ENCODE measurements around the gene AP5M1. TPM values are rescaled to one million over a fixed set of nuclear protein-coding genes. Genes with fewer than 3 reads are reported as not detected.
"Not testable (repeated sequence)": the region's sequence is repeated elsewhere in the genome, so short reads cannot be mapped to it uniquely, and the experiment has no call there.

The AP5M1 gene
- total and polyA plus RNA-seq, 2 of the 4 experiments (the other 2 are of a cell fraction), result 16.1 to 28.3 TPM

DNA sequence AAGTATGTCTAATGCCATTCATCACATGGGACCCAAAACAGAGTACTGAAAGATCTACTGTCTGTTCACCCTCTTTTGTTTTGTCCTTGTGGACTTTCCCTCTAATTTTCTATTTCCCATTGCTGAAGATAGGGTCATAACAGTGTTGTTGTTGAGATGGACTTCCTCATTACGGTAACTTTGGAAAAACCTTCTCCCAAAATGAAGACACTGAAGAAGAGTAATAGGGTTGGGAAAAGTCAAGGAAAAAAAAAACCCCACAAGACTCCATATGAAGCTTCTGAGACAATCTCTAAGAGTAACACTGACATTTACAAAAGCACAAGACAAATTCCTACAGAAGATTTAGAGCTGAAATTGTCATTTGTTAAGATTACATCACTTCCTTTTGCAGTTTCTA lies 36.8 kb upstream of the AP5M1 start:
- no peak overlapping the region for H3K18ac ChIP-seq (ENCODE audit: low read depth, low read length)
- H3K23ac ChIP-seq (ENCODE audit: low read depth, low read length), result no peak overlapping the region
- no peaks in the 10 kb centered on the region for H3K4me1 ChIP-seq (ENCODE audit: control insufficient read depth, insufficient read depth, low read length)
- no peak overlapping the region for H3K14ac ChIP-seq (replicated peaks; ENCODE audit: low read depth, low read length)
- no peak overlapping the region for H3K4ac ChIP-seq (ENCODE audit: low read depth, low read length)
- no peaks in the 10 kb centered on the region for H3K9me1 ChIP-seq (ENCODE audit: insufficient read depth, low read length)
- H2BK20ac ChIP-seq (ENCODE audit: low read depth, low read length), result no peak overlapping the region
- ChIA-PET POLR2A (ENCODE audit: unreplicated experiment) (no interaction called here), CTCF (interaction anchor here (0.6 kb wide), 1 partner anchor 14 kb away, joined by 4 read pairs; no protein-coding TSS in a partner anchor)
- intact Hi-C loops (cut with micrococcal nuclease) (loop anchor here (2.0 kb wide), 1 partner anchor 13 kb away; no protein-coding TSS in a partner anchor), dilution Hi-C loops (cut with HindIII; ENCODE audit: low sequenced_read_pairs, unreplicated experiment) (no loop called here), in situ Hi-C loops (cut with MboI; ENCODE audit: low sequenced_read_pairs) (no loop called here)
- no peak overlapping the region for H3K9ac ChIP-seq (ENCODE audit: low read depth, low read length)
- H3K56ac ChIP-seq (ENCODE audit: extremely low read depth, insufficient read depth, low read length), result no peak overlapping the region
- H4K20me1 ChIP-seq (ENCODE audit: insufficient read depth, low read length), result no peaks in the 10 kb centered on the region
- H2AFZ ChIP-seq (replicated peaks; ENCODE audit: low read length, poor library complexity), result no peak overlapping the region
- no peak overlapping the region for H3K4me2 ChIP-seq (ENCODE audit: low read depth, low read length)
- H2BK120ac ChIP-seq (ENCODE audit: low read depth, low read length), result no peak overlapping the region
- H2AK5ac ChIP-seq (ENCODE audit: low read depth, low read length), result no peak overlapping the region
- H3K36me3 ChIP-seq (ENCODE audit: control insufficient read depth, insufficient read depth, low read length), result peaks cover 8% of the 10 kb centered on the region
- no peak overlapping the region for H3K4me3 ChIP-seq (ENCODE audit: insufficient read depth, low read depth, low read length)
- H2BK5ac ChIP-seq (ENCODE audit: low read depth, low read length, poor library complexity, severe bottlenecking), result no peak overlapping the region
- no peak overlapping the region for H4K8ac ChIP-seq (ENCODE audit: low read depth in 2 of 2, low read length in 2 of 2)
- no peak for DNase-seq
- H3K27me3 ChIP-seq (ENCODE audit: control insufficient read depth, insufficient read depth, low read length), result no peaks in the 10 kb centered on the region
- ATAC-seq (ENCODE audit: low read depth), result no peak
- no peak overlapping the region for H2BK15ac ChIP-seq (ENCODE audit: low read depth, low read length)
- H4K5ac ChIP-seq (ENCODE audit: low read depth, low read length), result no peak overlapping the region
- no peak overlapping the region for H3K27ac ChIP-seq (ENCODE audit: insufficient read depth, low read length)
- TF ChIP-seq MAZ (IDR thresholded peaks at IDR 0.05; ENCODE audit: borderline replicate concordance, low read depth, low read length) (no peak), MXI1 (IDR thresholded peaks at IDR 0.05; ENCODE audit: borderline replicate concordance, low read depth, low read length) (no peak), CEBPB (IDR thresholded peaks at IDR 0.05; ENCODE audit: low read depth, low read length) (no peak), RCOR1 (IDR thresholded peaks at IDR 0.05; ENCODE audit: insufficient replicate concordance, low read length) (no peak)
- TF ChIP-seq, protein P1, sequence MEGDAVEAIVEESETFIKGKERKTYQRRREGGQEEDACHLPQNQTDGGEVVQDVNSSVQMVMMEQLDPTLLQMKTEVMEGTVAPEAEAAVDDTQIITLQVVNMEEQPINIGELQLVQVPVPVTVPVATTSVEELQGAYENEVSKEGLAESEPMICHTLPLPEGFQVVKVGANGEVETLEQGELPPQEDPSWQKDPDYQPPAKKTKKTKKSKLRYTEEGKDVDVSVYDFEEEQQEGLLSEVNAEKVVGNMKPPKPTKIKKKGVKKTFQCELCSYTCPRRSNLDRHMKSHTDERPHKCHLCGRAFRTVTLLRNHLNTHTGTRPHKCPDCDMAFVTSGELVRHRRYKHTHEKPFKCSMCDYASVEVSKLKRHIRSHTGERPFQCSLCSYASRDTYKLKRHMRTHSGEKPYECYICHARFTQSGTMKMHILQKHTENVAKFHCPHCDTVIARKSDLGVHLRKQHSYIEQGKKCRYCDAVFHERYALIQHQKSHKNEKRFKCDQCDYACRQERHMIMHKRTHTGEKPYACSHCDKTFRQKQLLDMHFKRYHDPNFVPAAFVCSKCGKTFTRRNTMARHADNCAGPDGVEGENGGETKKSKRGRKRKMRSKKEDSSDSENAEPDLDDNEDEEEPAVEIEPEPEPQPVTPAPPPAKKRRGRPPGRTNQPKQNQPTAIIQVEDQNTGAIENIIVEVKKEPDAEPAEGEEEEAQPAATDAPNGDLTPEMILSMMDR (conservative IDR thresholded peaks at IDR 0.05; ENCODE audit: low read depth, low read length), result no peak
- no peak overlapping the region for H2AK9ac ChIP-seq (replicated peaks; ENCODE audit: low read depth, low read length, poor library complexity)
- BruUV-seq (replicated peaks), result no TSS peak
- 0 out of 4 replicates have a peak, but pooled peaks cover 0 to 3% of the 10 kb centered on the region in 2 experiments for H3K79me1 ChIP-seq (ENCODE audit: low read depth in 1 of 2, low read length in 2 of 2)
- H4K91ac ChIP-seq (ENCODE audit: insufficient read depth, low read depth, low read length), result no peak overlapping the region
- WGBS, 2 experiments (ENCODE audit: extremely low coverage in 2 of 2, insufficient read length in 1 of 2), result no CpG with 5 or more reads among the region's 1 CpG
- H3K9me3 ChIP-seq (ENCODE audit: control insufficient read depth, insufficient read depth, low read length), result no peaks in the 10 kb centered on the region

DNA sequence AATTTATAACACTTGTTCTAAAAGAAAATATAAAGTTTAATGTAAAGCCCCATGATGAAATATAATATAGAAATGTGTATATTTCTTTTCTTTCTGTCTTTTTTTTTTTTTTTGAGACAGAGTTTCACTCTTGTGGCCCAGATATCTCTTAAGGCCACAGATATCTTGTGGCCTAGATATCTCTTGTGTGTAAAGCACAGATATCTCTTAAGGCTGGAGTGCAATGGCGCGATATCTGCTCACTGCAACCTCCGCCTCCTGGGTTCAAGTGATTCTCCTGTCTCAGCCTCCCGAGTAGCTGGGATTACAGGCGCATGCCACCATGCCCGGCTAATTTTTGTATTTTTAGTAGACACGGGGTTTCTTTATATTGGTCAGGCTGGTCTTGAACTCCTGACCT lies 28.7 kb upstream of the AP5M1 start:
- H3K4ac ChIP-seq (ENCODE audit: low read depth, low read length); H3K23ac ChIP-seq (ENCODE audit: low read depth, low read length); H3K9me1 ChIP-seq (ENCODE audit: insufficient read depth, low read length); in situ Hi-C loops (cut with MboI; ENCODE audit: low sequenced_read_pairs); H2AFZ ChIP-seq (replicated peaks; ENCODE audit: low read length, poor library complexity); ATAC-seq (ENCODE audit: low read depth); H3K4me1 ChIP-seq (ENCODE audit: control insufficient read depth, insufficient read depth, low read length); H3K9ac ChIP-seq (ENCODE audit: low read depth, low read length); H3K4me3 ChIP-seq (ENCODE audit: insufficient read depth, low read depth, low read length); H3K56ac ChIP-seq (ENCODE audit: extremely low read depth, insufficient read depth, low read length); H3K9me3 ChIP-seq (ENCODE audit: control insufficient read depth, insufficient read depth, low read length); H2AK9ac ChIP-seq (replicated peaks; ENCODE audit: low read depth, low read length, poor library complexity); CTCF ChIA-PET; H4K8ac ChIP-seq (ENCODE audit: low read depth in 2 of 2, low read length in 2 of 2); dilution Hi-C loops (cut with HindIII; ENCODE audit: low sequenced_read_pairs, unreplicated experiment); H4K5ac ChIP-seq (ENCODE audit: low read depth, low read length); H4K20me1 ChIP-seq (ENCODE audit: insufficient read depth, low read length); POLR2A ChIA-PET (ENCODE audit: unreplicated experiment); BruUV-seq (replicated peaks); H3K27me3 ChIP-seq (ENCODE audit: control insufficient read depth, insufficient read depth, low read length); H2BK5ac ChIP-seq (ENCODE audit: low read depth, low read length, poor library complexity, severe bottlenecking); H3K27ac ChIP-seq (ENCODE audit: insufficient read depth, low read length); intact Hi-C loops (cut with micrococcal nuclease); H2BK120ac ChIP-seq (ENCODE audit: low read depth, low read length); H2AK5ac ChIP-seq (ENCODE audit: low read depth, low read length); H4K91ac ChIP-seq (ENCODE audit: insufficient read depth, low read depth, low read length); DNase-seq; H3K18ac ChIP-seq (ENCODE audit: low read depth, low read length); H3K14ac ChIP-seq (replicated peaks; ENCODE audit: low read depth, low read length); H2BK15ac ChIP-seq (ENCODE audit: low read depth, low read length); H2BK20ac ChIP-seq (ENCODE audit: low read depth, low read length); H3K36me3 ChIP-seq (ENCODE audit: control insufficient read depth, insufficient read depth, low read length); H3K4me2 ChIP-seq (ENCODE audit: low read depth, low read length): not testable (repeated sequence)
- H3K79me1 ChIP-seq (ENCODE audit: low read depth in 1 of 2, low read length in 2 of 2), result peaks cover 10 to 15% of the 10 kb centered on the region in 2 experiments; a peak in 3 of 4 replicates
- WGBS, 2 experiments (ENCODE audit: extremely low coverage in 2 of 2, insufficient read length in 1 of 2), result no CpG with 5 or more reads among the region's 7 CpGs
